Measurements from ENCODE around the gene KLHL10. TPM values are rescaled to one million over a fixed set of nuclear protein-coding genes. Genes with fewer than 3 reads are reported as not detected.

The KLHL10 gene
- total and polyA plus RNA-seq, 4 donors, result 0.03 to 0.17 (median 0.07) TPM; not detected in 1

- TF ChIP-seq CTCF (IDR thresholded peaks at IDR 0.05; ENCODE audit: low read depth, low read length, missing input control) (no peak), RXRA (IDR thresholded peaks at IDR 0.05) (peak; percentile 75 to 85), SP1 (IDR thresholded peaks at IDR 0.05) (peak; percentile 42), FOXA1 (IDR thresholded peaks at IDR 0.05) (no peak), FOXA2 (IDR thresholded peaks at IDR 0.05) (no peak), RAD21 (IDR thresholded peaks at IDR 0.05) (peak in 1 of 2 donors; percentile 54), YY1 (IDR thresholded peaks at IDR 0.05) (peak; percentile 5), ATF3 (IDR thresholded peaks at IDR 0.05) (no peak)
Observed at GRCh38 chr17:41894791-41895331, 57.2 kb downstream of the KLHL10 start (continued).

DNA sequence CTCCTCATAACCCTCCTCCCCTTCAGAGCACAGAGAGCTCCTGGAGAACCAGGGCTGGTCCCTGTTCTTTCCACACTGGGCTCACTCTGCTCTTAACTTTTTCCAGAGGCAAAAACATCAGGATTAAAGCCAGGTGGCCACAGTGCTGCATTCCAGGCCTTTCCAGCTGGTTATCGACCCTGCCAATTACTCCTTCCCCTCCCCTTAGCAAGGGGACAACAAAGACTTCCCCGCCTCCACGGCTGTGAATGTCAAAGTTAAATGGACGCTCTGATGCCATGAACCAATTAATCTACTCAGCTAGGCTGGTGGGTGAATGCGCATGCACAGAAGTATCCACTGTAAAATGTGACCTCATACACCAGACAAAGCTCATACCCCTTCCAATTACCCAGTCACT is 58.0 kb downstream of the KLHL10 start:
- no peak for TF ChIP-seq ATF3 (IDR thresholded peaks at IDR 0.05)
- TF ChIP-seq EGR1 (IDR thresholded peaks at IDR 0.05; ENCODE audit: low read depth in 2 of 2), result no peak
- TF ChIP-seq SP1 (IDR thresholded peaks at IDR 0.05), result no peak
- TF ChIP-seq, protein P1, sequence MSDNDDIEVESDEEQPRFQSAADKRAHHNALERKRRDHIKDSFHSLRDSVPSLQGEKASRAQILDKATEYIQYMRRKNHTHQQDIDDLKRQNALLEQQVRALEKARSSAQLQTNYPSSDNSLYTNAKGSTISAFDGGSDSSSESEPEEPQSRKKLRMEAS (IDR thresholded peaks at IDR 0.05), result no peak
- no peak for TF ChIP-seq GABPA (IDR thresholded peaks at IDR 0.05 in 1 of 2, conservative IDR thresholded peaks at IDR 0.05 in 1 of 2)
- no peak for TF ChIP-seq HNF4A (conservative IDR thresholded peaks at IDR 0.05)
- TF ChIP-seq CTCF (IDR thresholded peaks at IDR 0.05; ENCODE audit: low read depth, low read length, missing input control), result no peak
- TF ChIP-seq YY1 (IDR thresholded peaks at IDR 0.05), result no peak
- TF ChIP-seq JUND (IDR thresholded peaks at IDR 0.05), result no peak
- TF ChIP-seq HNF4G (IDR thresholded peaks at IDR 0.05), result no peak
- no peak for TF ChIP-seq RAD21 (IDR thresholded peaks at IDR 0.05)
- no peak for TF ChIP-seq NR2F2 (IDR thresholded peaks at IDR 0.05)
- TF ChIP-seq FOXA2 (IDR thresholded peaks at IDR 0.05), result no peak
- TF ChIP-seq, protein P2, sequence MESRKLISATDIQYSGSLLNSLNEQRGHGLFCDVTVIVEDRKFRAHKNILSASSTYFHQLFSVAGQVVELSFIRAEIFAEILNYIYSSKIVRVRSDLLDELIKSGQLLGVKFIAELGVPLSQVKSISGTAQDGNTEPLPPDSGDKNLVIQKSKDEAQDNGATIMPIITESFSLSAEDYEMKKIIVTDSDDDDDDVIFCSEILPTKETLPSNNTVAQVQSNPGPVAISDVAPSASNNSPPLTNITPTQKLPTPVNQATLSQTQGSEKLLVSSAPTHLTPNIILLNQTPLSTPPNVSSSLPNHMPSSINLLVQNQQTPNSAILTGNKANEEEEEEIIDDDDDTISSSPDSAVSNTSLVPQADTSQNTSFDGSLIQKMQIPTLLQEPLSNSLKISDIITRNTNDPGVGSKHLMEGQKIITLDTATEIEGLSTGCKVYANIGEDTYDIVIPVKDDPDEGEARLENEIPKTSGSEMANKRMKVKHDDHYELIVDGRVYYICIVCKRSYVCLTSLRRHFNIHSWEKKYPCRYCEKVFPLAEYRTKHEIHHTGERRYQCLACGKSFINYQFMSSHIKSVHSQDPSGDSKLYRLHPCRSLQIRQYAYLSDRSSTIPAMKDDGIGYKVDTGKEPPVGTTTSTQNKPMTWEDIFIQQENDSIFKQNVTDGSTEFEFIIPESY (IDR thresholded peaks at IDR 0.05), result no peak
- TF ChIP-seq, protein P3, sequence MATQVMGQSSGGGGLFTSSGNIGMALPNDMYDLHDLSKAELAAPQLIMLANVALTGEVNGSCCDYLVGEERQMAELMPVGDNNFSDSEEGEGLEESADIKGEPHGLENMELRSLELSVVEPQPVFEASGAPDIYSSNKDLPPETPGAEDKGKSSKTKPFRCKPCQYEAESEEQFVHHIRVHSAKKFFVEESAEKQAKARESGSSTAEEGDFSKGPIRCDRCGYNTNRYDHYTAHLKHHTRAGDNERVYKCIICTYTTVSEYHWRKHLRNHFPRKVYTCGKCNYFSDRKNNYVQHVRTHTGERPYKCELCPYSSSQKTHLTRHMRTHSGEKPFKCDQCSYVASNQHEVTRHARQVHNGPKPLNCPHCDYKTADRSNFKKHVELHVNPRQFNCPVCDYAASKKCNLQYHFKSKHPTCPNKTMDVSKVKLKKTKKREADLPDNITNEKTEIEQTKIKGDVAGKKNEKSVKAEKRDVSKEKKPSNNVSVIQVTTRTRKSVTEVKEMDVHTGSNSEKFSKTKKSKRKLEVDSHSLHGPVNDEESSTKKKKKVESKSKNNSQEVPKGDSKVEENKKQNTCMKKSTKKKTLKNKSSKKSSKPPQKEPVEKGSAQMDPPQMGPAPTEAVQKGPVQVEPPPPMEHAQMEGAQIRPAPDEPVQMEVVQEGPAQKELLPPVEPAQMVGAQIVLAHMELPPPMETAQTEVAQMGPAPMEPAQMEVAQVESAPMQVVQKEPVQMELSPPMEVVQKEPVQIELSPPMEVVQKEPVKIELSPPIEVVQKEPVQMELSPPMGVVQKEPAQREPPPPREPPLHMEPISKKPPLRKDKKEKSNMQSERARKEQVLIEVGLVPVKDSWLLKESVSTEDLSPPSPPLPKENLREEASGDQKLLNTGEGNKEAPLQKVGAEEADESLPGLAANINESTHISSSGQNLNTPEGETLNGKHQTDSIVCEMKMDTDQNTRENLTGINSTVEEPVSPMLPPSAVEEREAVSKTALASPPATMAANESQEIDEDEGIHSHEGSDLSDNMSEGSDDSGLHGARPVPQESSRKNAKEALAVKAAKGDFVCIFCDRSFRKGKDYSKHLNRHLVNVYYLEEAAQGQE (IDR thresholded peaks at IDR 0.05), result no peak
- TF ChIP-seq TAF1 (conservative IDR thresholded peaks at IDR 0.05), result no peak
- TF ChIP-seq RXRA (IDR thresholded peaks at IDR 0.05), result no peak
- TF ChIP-seq FOXA1 (IDR thresholded peaks at IDR 0.05), result no peak
- Histone ChIP-seq H3K27me3 (ENCODE audit: control insufficient read depth in 4 of 4, insufficient read depth in 4 of 4, low read length in 3 of 4) (no peaks in the 10 kb centered on the region), H3K9me3 (ENCODE audit: control insufficient read depth in 4 of 4, low read length in 3 of 4) (no peaks in the 10 kb centered on the region), H3K36me3 (ENCODE audit: control insufficient read depth in 4 of 4, insufficient read depth in 3 of 4, low read depth in 1 of 4, low read length in 3 of 4) (peaks cover 6 to 72% (median 25%) of the 10 kb centered on the region in 4 donors), H3K27ac (ENCODE audit: low read depth in 1 of 2, low read length in 2 of 2) (peak overlapping the region in 1 of 2 donors; percentile 14), H3K4me1 (ENCODE audit: control insufficient read depth in 4 of 4, insufficient read depth in 4 of 4, low read length in 3 of 4) (peaks cover 3 to 18% (median 14%) of the 10 kb centered on the region in 4 donors), H3K9ac (ENCODE audit: low read depth in 1 of 2, low read length in 2 of 2) (no peak overlapping the region), H3K4me3 (ENCODE audit: low read depth in 1 of 3, low read length in 3 of 3) (no peak overlapping the region)
- no peak for DNase-seq (ENCODE audit: low spot score)
- WGBS, result 58% methylated on average over 5 of the region's 5 CpGs

All from liver (tissue), 9 donors.